ENCODE data around the gene B4GAT1. TPM values are rescaled to one million over a fixed set of nuclear protein-coding genes. Genes with fewer than 3 reads are reported as not detected.
A peak's percentile ranks its signal among the peaks of the same experiment; 100 is the strongest.

Gene B4GAT1
- total and polyA plus RNA-seq, 2 of the 13 experiments (the other 11 are each of a cell fraction or from before 2014, with no cell fraction given): 40.4 to 109 TPM

DNA sequence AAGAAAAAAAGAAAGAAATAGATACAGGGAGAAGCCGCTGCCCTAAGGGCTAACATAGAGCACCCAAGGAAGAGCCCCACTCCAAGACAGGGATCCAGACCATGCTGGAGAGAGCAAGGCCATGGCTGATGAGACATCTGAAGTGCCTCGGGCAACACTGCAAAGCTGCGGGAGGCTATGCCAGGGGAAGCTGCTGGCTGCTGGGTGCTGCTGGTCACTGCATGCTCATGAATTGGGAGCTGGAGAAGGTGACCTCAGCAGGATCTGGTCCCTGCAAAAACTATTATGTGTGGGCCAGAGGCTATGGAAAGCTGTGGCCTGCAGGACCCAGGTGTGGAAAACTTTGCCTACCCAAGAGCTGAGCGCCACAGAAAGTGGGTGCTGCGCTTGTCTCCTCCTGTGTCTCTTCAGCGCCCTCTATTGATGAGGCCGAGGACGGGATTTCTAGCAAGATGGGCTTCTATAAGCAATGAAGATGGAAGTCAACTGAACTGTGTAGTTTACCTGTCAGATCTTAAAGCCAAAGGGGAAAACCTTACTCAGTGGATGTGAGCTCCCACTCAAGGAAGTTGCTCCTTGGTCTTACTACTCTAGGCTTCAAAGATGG lies 41.5 kb upstream of the B4GAT1 start (continued):
- TF ChIP-seq, protein P1, sequence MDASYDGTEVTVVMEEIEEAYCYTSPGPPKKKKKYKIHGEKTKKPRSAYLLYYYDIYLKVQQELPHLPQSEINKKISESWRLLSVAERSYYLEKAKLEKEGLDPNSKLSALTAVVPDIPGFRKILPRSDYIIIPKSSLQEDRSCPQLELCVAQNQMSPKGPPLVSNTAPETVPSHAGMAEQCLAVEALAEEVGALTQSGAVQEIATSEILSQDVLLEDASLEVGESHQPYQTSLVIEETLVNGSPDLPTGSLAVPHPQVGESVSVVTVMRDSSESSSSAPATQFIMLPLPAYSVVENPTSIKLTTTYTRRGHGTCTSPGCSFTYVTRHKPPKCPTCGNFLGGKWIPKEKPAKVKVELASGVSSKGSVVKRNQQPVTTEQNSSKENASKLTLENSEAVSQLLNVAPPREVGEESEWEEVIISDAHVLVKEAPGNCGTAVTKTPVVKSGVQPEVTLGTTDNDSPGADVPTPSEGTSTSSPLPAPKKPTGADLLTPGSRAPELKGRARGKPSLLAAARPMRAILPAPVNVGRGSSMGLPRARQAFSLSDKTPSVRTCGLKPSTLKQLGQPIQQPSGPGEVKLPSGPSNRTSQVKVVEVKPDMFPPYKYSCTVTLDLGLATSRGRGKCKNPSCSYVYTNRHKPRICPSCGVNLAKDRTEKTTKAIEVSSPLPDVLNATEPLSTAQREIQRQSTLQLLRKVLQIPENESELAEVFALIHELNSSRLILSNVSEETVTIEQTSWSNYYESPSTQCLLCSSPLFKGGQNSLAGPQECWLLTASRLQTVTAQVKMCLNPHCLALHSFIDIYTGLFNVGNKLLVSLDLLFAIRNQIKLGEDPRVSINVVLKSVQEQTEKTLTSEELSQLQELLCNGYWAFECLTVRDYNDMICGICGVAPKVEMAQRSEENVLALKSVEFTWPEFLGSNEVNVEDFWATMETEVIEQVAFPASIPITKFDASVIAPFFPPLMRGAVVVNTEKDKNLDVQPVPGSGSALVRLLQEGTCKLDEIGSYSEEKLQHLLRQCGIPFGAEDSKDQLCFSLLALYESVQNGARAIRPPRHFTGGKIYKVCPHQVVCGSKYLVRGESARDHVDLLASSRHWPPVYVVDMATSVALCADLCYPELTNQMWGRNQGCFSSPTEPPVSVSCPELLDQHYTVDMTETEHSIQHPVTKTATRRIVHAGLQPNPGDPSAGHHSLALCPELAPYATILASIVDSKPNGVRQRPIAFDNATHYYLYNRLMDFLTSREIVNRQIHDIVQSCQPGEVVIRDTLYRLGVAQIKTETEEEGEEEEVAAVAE (CRISPR knock-in tag; IDR thresholded peaks at IDR 0.05; ENCODE audit: borderline replicate concordance): no peak
- TF ChIP-seq ADNP (CRISPR knock-in tag; IDR thresholded peaks at IDR 0.05) (no peak), ZNF652 (CRISPR knock-in tag; IDR thresholded peaks at IDR 0.05; ENCODE audit: borderline replicate concordance, low read depth) (no peak), ZNF792 (CRISPR knock-in tag; IDR thresholded peaks at IDR 0.05) (no peak), KDM2A (CRISPR knock-in tag; IDR thresholded peaks at IDR 0.05; ENCODE audit: borderline replicate concordance, low read depth) (0 out of 2 replicates have a peak, but pooled peaks have one; percentile 31), SOX13 (IDR thresholded peaks at IDR 0.05) (no peak), SOX13 (CRISPR knock-in tag; conservative IDR thresholded peaks at IDR 0.05 in 1 of 2, IDR thresholded peaks at IDR 0.05 in 1 of 2) (no peak)
